HG02571 (cell line): ENCODE measurements around the gene RUNX1.
"Not testable (repeated sequence)": the region's sequence is repeated elsewhere in the genome, so short reads cannot be mapped to it uniquely, and the experiment has no call there.

ENCODE experiments used
- ATAC-seq: cut with Tn5 transposase; IDR thresholded peaks from one replicate; pipeline ENCODE4 v1.9.1; 2021; ENCODE audit warnings: mild to moderate bottlenecking, moderate library complexity; ENCODE audit not compliant: unreplicated experiment

The RUNX1 gene

DNA sequence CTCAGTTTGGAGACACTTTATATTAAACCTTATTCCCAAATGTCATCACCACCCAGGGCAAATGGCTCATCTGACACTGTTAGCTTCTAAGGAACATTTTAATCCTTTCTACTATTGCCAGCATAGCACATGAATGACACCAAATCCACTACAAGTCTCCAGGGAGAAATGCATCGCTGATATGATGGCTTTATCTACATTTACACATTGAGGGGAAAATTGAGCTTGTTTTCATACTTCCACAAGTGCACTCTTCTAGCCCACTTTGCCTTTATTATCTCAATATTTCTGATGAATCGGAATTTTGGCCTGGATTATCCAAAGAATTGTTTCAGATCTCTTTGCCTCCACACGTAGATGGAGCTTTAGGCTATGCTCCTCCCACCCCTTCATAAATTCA is 75.4 kb downstream of the RUNX1 start:
- no peak for ATAC-seq

- no peak for ATAC-seq
Observed at GRCh38 chr21:34971656-34972055, 77.4 kb downstream of the RUNX1 start.

GRCh38 chr21:34970566-34970965 is 78.5 kb downstream of the RUNX1 start:
- ATAC-seq: no peak

GRCh38 chr21:34970167-34970500 is 79.0 kb downstream of the RUNX1 start:
- ATAC-seq: no peak

DNA sequence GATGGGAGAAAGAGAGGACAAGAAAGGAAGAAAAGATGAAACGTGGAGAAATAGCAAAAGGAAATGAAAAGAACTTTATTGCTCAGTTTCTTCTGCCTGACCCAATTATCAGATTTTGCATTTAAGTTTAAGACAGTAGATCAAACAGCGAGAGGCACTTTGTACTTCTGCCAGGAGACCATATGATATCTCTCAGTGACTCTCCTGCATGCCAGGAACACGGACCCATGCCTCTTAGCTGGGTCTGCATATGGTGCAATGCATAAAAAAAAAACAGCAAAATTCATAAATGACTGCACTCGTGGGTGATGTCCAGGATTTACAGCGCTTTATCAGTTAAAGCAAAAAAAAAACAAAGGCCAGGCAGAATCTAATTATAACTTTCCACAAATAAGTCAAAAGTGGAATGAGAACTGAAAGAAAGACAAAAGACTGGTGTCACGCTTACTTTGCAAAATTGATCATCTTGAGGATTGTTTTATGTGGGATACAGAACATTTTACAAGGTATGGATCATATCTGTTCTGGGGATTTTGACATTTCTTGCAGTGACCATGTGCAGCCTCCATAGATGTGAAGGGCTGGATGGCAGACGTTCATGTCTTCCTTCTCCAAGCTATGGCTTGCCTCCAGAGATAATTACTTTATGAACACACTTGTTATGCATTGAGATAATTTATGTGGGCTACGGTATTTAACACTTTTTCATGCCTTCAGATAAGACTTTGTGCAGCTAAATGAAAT is 79.5 kb downstream of the RUNX1 start:
- no peak for ATAC-seq

GRCh38 chr21:34968414-34969333 is 80.4 kb downstream of the RUNX1 start:
- no peak for ATAC-seq

- no peak for ATAC-seq
Observed at GRCh38 chr21:34967509-34968289, 81.4 kb downstream of the RUNX1 start.

- ATAC-seq: not testable (repeated sequence)
Observed at GRCh38 chr21:34966881-34967280, 82.2 kb downstream of the RUNX1 start.

DNA sequence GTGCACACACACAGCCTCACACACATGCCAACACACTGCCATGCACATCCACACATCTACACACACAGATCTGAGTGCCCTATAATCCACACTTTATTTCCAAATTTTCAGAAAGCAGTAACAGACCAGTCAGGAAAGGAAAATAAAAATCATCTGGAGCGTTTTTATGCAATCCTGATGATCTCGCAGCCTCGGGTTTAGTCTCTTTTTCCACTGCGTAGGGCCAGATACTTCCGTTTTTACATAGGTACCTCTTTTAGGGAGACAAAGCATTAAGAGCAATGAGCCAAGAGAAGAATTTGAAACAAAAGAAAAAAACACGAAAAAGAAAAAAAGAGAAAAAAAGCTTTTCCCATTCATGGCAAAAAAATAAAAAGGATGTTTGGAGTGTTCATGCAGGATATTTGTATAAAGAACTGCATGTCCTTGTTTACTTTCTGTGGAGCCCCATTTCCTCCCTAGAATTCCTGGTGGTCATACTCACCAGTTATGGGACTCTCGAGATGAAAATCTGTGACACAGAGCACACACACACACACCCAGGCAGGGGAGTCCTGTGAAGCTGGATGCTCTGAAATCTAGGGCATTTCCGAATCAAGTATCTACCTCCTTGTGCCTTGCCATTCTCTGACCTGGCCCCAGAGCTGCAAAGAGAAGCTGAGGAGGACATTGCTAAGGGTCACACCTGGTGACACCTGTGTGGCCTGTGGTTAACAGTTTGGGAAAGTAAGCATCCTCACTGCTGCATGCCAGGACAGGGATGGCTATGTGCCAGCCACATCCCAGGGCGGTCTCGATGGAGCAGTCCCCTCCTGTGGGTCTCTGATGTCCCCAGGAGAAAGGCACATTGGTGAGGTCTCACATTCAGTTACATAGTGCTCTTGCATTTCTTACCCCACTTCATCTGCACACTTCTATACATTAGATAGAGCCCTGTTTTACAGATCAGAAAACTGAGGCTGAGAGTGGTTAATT is 83.6 kb downstream of the RUNX1 start:
- ATAC-seq: no peak

DNA sequence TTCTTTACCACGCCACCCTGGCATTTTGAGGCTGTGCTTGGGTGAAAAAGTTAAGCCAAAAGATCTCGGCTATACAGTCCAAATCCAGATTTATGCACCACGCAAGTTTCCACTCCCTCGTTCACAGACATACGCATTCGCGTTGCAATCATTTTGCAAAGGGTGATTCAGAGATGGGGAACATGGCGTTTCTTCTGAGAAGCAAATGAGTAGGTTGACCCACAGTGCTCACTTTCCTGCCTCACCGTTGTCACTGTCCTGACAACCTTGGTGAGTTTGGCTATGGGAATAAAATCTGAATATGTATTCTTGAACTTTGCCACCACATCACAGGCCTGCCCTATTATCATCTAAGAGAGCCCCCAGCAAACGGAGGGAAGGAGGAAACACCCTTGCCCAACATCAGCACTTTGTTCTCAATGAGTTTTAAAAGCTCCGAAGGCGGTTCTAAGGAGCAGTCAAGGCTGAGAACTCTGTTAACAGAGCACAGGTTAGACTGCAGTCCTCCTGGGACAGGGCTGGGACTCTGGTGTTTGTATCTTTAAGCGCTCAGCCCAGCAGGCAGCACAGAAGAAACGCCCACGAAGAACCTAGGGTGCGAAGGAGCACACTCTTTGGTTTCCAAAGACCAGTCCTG is 86.4 kb downstream of the RUNX1 start:
- ATAC-seq: no peak

DNA sequence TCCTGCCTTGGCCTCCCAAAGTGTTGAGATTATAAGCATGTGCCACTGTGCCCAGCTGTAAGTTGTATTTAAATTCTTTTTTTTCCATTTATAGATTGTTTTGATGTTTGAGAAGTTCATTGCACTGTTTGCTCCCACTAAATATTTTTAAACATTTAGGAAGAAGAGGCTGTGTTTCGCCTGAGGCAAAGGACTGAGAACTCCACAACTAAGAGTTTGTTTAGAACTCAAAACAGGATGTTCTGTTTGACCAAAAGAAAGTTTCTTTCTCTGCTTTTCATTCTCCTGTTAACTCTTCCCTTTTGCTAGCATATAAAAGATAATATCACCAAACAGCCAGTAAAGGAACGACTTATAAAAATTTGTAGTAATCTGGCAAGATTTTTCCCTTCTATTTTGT is 87.0 kb downstream of the RUNX1 start:
- ATAC-seq: no peak

DNA sequence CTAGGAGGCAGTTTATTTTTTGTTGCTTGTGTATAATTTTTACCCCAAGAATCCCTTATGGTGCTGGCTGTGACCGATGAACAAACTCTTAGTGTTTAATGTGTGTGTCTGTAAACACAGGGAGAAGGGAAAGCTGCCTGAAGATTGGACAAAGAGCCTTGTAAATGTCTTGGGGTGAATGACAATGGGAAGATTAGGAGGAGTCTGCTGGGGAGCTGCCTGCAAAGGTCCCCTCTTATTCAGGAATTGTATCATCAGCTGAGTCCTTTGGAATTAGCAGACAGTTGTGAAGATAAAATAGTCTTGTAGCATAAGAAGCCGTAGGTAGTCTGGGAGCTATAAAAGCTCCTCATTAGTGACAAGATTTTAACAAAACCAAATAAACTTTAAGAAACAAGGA is 88.4 kb downstream of the RUNX1 start:
- no peak for ATAC-seq

GRCh38 chr21:34959607-34960006 is 89.5 kb downstream of the RUNX1 start:
- no peak for ATAC-seq

GRCh38 chr21:34958040-34958439 is 91.1 kb downstream of the RUNX1 start:
- no peak for ATAC-seq

DNA sequence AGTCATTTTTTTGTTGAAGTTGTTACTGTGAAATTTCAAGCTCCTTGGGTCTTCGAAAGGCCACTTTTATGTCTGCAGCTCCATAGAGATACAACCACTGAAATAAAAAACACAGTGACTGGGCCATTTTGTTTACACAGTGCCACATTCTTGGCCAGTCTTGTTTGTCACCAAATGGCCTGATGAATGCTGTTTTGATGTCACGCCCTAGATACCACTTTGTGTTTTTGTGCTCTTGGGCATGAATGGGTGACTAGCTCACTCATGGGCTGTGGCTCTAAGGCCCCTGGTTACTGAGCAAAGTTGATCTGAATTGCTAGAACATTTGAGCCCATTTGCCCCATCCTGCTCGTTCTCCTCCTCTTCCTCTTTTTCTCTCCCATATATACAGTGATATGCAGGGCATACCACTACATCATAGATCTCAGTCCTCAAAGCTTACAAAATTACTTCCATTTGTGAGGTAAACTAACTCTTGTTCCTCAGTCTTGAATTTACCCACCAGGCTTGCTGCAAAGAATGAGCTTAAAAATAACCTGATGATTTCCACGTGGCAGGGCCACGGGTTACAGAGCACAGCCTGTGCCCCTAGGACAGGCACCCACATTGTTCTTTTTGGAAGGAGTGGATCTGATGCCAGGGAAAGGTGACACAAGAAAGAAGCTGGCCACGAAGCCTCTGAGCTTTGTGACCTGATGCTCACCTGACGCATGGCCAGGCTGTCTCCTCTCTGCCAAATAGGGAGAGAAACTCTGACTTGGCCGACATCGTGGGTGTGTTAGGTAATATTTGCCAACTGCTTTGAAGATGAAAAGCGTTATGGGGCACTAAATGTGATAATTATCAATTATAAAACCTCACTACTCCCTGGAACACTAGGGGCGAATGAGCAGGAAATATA is 92.4 kb downstream of the RUNX1 start:
- no peak for ATAC-seq

DNA sequence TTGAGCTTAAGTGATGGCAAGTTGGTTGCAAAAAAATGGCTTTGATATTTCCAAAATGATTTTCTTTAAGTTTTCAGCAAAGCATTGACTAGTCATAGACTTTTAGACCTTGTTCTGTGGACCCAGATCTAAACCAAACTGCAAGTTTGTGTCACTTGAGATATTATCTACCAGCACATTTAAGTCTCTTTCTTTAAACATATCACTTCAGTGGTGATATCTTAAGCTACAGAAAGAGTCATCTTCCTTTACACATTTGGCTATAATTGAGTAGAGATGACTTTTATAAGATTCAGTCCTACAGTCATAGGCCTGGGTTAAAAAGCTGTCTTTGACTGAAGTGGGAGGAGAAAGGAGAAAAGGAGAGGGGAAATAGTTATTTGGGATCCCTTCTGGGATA is 95.2 kb downstream of the RUNX1 start:
- no peak for ATAC-seq

GRCh38 chr21:34952701-34953100 is 96.4 kb downstream of the RUNX1 start:
- no peak for ATAC-seq

- not testable (repeated sequence) for ATAC-seq
Observed at GRCh38 chr21:34951868-34952267, 97.2 kb downstream of the RUNX1 start.

DNA sequence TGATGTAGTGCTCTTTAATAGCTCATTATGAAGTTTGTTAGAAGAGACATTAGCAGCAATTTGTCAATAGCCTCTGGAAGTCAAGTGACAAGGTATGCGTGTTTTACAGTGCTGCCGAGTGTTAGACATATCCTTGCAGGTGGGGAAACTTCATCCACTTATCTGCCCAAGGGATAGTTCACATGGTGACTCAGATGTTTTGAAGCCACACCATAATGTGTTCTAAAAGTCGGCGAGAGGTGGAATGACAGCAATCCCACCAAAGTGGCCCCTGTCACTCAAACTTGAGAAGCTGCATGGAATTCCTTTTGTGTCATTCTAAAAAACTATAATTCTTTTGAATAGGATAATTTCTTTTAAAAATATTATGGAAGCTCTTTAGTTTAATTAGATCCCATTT is 98.1 kb downstream of the RUNX1 start:
- no peak for ATAC-seq
